Smooth muscle cell (in vitro differentiated cells): ENCODE measurements around the gene SPTLC2. TPM values are rescaled to one million over a fixed set of nuclear protein-coding genes. Genes with fewer than 3 reads are reported as not detected.

Source experiments
- DNase-seq: peaks from one replicate; lab custom pipeline; 2025; ENCODE audit not compliant: unreplicated experiment; lab: John Stamatoyannopoulos, UW
- H2AFZ ChIP-seq: fragments of 200-600 bp; sonication (generic); 2 replicates; pipeline ENCODE4 v1.6.0; 2016; ENCODE audit warnings: antibody characterized with exemption, low read depth, mild to moderate bottlenecking
- H3F3A ChIP-seq: fragments of 200-600 bp; sonication (generic); 2 replicates; pipeline ENCODE4 v1.6.0; 2017; ENCODE audit warnings: antibody characterized with exemption, low read depth
- H3K27ac ChIP-seq: fragments of 200-600 bp; sonication (generic); 2 replicates; pipeline ENCODE4 v1.5.1; 2016; ENCODE audit warnings: low read depth, mild to moderate bottlenecking
- H3K27me3 ChIP-seq: fragments of 200-600 bp; sonication (generic); 2 replicates; pipeline ENCODE4 v1.6.1; 2016; ENCODE audit warnings: low read depth, mild to moderate bottlenecking
- H3K36me3 ChIP-seq: fragments of 200-600 bp; sonication (generic); 2 replicates; pipeline ENCODE4 v1.5.1; 2016; ENCODE audit warnings: low read depth
- H3K4me1 ChIP-seq: fragments of 200-600 bp; sonication (generic); 2 replicates; pipeline ENCODE4 v1.5.1; 2016; ENCODE audit warnings: low read depth
- H3K4me2 ChIP-seq: fragments of 200-600 bp; sonication (generic); 2 replicates; pipeline ENCODE4 v1.6.0; 2016; ENCODE audit warnings: mild to moderate bottlenecking
- H3K4me3 ChIP-seq: fragments of 200-600 bp; sonication (generic); 2 replicates; pipeline ENCODE4 v1.5.1; 2016; ENCODE audit warnings: mild to moderate bottlenecking
- H3K79me2 ChIP-seq: fragments of 200-600 bp; sonication (generic); 2 replicates; pipeline ENCODE4 v1.6.0; 2016; ENCODE audit warnings: low read depth, mild to moderate bottlenecking
- H3K9ac ChIP-seq: fragments of 200-600 bp; sonication (generic); 2 replicates; pipeline ENCODE4 v1.6.0; 2016; ENCODE audit warnings: low read depth
- H3K9me3 ChIP-seq: fragments of 200-600 bp; sonication (generic); replicated peaks from 2 replicates; pipeline ENCODE4 v1.5.1; 2016; ENCODE audit warnings: low read depth
- H4K20me1 ChIP-seq: fragments of 200-600 bp; sonication (generic); 2 replicates; pipeline ENCODE4 v1.6.0; 2016; ENCODE audit warnings: low read depth
- CTCF ChIP-seq: fragments of 200-600 bp; sonication (generic); IDR thresholded peaks from 2 replicates; pipeline ENCODE4 v1.5.1; 2017; ENCODE audit warnings: borderline replicate concordance, mild to moderate bottlenecking, antibody characterized with exemption; ENCODE audit not compliant: insufficient read depth, poor library complexity, severe bottlenecking
- WGBS: methylation state at CpG from one replicate; pipeline ENCODE4 v1.1.7; 2016; ENCODE audit warnings: low lambda C conversion rate; 5-methylcytosine and 5-hydroxymethylcytosine counted together
- polyA plus RNA-seq: library from polyadenylated mRNA; unstranded; fragments of >200 nt; fragmentation: Nextera tagmentation; extraction: Ambion mirVana; gene quantifications from 2 replicates; pipeline ENCODE4 v1.2.1, GENCODE V29; 2016
- total RNA-seq: library from RNA; depleted of rRNA; stranded (reverse); fragments of >200 nt; gene quantifications from 2 replicates; pipeline ENCODE4 v1.2.3, GENCODE V29; 2014

Gene SPTLC2
- total and polyA plus RNA-seq, 2 experiments from 2014 or later: 23.4 to 24.8 TPM

GRCh38 chr14:77562681-77563080, 53.8 kb downstream of the SPTLC2 start:
- Histone ChIP-seq H3K4me2 (peak overlapping the region; percentile 58), H3K27ac (peak overlapping the region; percentile 84), H3K79me2 (peaks cover 3% of the 10 kb centered on the region), H4K20me1 (peaks cover 9% of the 10 kb centered on the region), H3K9ac (peak overlapping the region; percentile 50), H3K27me3 (no peaks in the 10 kb centered on the region), H3K36me3 (no peaks in the 10 kb centered on the region), H3K9me3 (no peaks in the 10 kb centered on the region), H3K4me1 (no peaks in the 10 kb centered on the region), H3K4me3 (no peak overlapping the region), H2AFZ (no peak overlapping the region), H3F3A (peaks cover 5% of the 10 kb centered on the region)
- DNase-seq: no peak
- TF ChIP-seq CTCF: no peak
- WGBS: 38% methylated on average over 4 of the region's 4 CpGs

GRCh38 chr14:77561881-77562280, 54.6 kb downstream of the SPTLC2 start:
- Histone ChIP-seq H3K4me1 (no peaks in the 10 kb centered on the region), H3K9me3 (no peaks in the 10 kb centered on the region), H3K79me2 (no peaks in the 10 kb centered on the region), H4K20me1 (peaks cover 5% of the 10 kb centered on the region), H3K4me2 (no peak overlapping the region), H3K4me3 (no peak overlapping the region), H3F3A (peaks cover 5% of the 10 kb centered on the region), H3K9ac (no peak overlapping the region), H2AFZ (no peak overlapping the region), H3K27ac (peak overlapping the region; percentile 84), H3K27me3 (no peaks in the 10 kb centered on the region), H3K36me3 (no peaks in the 10 kb centered on the region)
- WGBS: 96% methylated on average over 5 of the region's 5 CpGs
- TF ChIP-seq CTCF: no peak
- no peak for DNase-seq

- no peak overlapping the region for H3K9ac ChIP-seq
- no peaks in the 10 kb centered on the region for H3K9me3 ChIP-seq
- peaks cover under 1% of the 10 kb centered on the region for H3K36me3 ChIP-seq
- H2AFZ ChIP-seq: no peak overlapping the region
- DNase-seq: no peak
- H3K4me2 ChIP-seq: no peak overlapping the region
- H4K20me1 ChIP-seq: no peaks in the 10 kb centered on the region
- WGBS: 79% methylated on average over 6 of the region's 6 CpGs
- no peaks in the 10 kb centered on the region for H3K27me3 ChIP-seq
- TF ChIP-seq CTCF: no peak
- peaks cover 5% of the 10 kb centered on the region for H3F3A ChIP-seq
- H3K4me3 ChIP-seq: no peak overlapping the region
- no peaks in the 10 kb centered on the region for H3K79me2 ChIP-seq
- H3K4me1 ChIP-seq: no peaks in the 10 kb centered on the region
- H3K27ac ChIP-seq: peak overlapping the region; percentile 25
Observed at GRCh38 chr14:77559381-77559780, 57.1 kb downstream of the SPTLC2 start.

- Histone ChIP-seq H3K9ac (no peak overlapping the region), H3K79me2 (no peaks in the 10 kb centered on the region), H4K20me1 (no peaks in the 10 kb centered on the region), H3K4me3 (no peak overlapping the region), H3K27ac (peak overlapping the region; percentile 45), H3K27me3 (no peaks in the 10 kb centered on the region), H3K36me3 (peaks cover 8% of the 10 kb centered on the region), H2AFZ (no peak overlapping the region), H3F3A (no peaks in the 10 kb centered on the region), H3K4me1 (no peaks in the 10 kb centered on the region), H3K4me2 (no peak overlapping the region), H3K9me3 (no peaks in the 10 kb centered on the region)
- WGBS: 47% methylated on average over 10 of the region's 10 CpGs
- no peak for DNase-seq
- TF ChIP-seq CTCF: no peak
Observed at GRCh38 chr14:77557391-77557790, 59.0 kb downstream of the SPTLC2 start.
